GM12878 (cell line): ENCODE results near the gene PHRF1. TPM values are rescaled to one million over a fixed set of nuclear protein-coding genes. Genes with fewer than 3 reads are reported as not detected.

ENCODE experiments used
- ATAC-seq: fragments of 200-7000 bp; cut with Tn5 transposase; 3 replicates; pipeline ENCODE4 v1.9.1; 2020; ENCODE audit warnings: mild to moderate bottlenecking, moderate library complexity
- BruUV-seq: library from RNA; stranded (reverse); fragments of 400-500 nt; replicated peaks from 2 replicates; lab custom pipeline; 2021; lab: Mats Ljungman, UMichigan
- CTCF ChIA-PET: fragments of 300-600 bp; sonication (Branson Sonifier 250); formaldehyde crosslinking; extraction: SDS; loops from one replicate; lab custom pipeline; 2021; ENCODE audit warnings: inconsistent platforms; lab: Yijun Ruan, JAX
- POLR2A ChIA-PET: fragments of 350-600 bp; formaldehyde crosslinking; extraction: SDS; loops from one replicate; lab custom pipeline; 2021; ENCODE audit warnings: inconsistent platforms; lab: Charles Lee
- RAD21 ChIA-PET: fragments of 300-600 bp; sonication (Branson Sonifier 250); formaldehyde crosslinking; loops from one replicate; lab custom pipeline; 2023; ENCODE audit warnings: antibody characterized with exemption; ENCODE audit not compliant: unreplicated experiment; lab: Charles Lee
- SMC1A ChIA-PET: fragments of 300-600 bp; sonication (Branson Sonifier 250); formaldehyde crosslinking; loops from one replicate; lab custom pipeline; 2023; ENCODE audit not compliant: unreplicated experiment, uncharacterized antibody; lab: Charles Lee
- DNase-seq: peaks from one replicate; pipeline ENCODE4 v3.0.0-alpha.2; 2011; ENCODE audit warnings: low read depth, low spot score
- FAIRE-seq: peaks from 3 replicates; lab custom pipeline; 2011; peaks lifted over from hg19 to GRCh38; lab: Jason Lieb, UNC
- H2AFZ ChIP-seq: 2 replicates; pipeline ENCODE4 v1.6.0; 2011; ENCODE audit warnings: low read depth, low read length, control low read depth; ENCODE audit not compliant: control insufficient read depth
- H3K27ac ChIP-seq: 2 replicates; pipeline ENCODE4 v1.5.1; 2011; ENCODE audit warnings: control low read depth; ENCODE audit not compliant: control insufficient read depth, insufficient read depth
- H3K27me3 ChIP-seq, 2 experiments: replicated peaks in 1 of 2; 2 replicates each; pipeline versions ENCODE4 v1.6.0 to v1.6.1; 2011; ENCODE audit warnings: low read length in 1 of 2; ENCODE audit not compliant: control insufficient read depth in 2 of 2, insufficient read depth in 2 of 2
- H3K36me3 ChIP-seq, 2 experiments: 2 replicates each; pipeline ENCODE4 v1.5.1; 2011; ENCODE audit warnings: low read length in 1 of 2; ENCODE audit not compliant: control insufficient read depth in 2 of 2, insufficient read depth in 2 of 2
- H3K4me1 ChIP-seq: 2 replicates; pipeline ENCODE4 v1.6.1; 2011; ENCODE audit warnings: mild to moderate bottlenecking, low read length, moderate library complexity, mixed read lengths; ENCODE audit not compliant: control insufficient read depth, insufficient read depth
- H3K4me2 ChIP-seq: 2 replicates; pipeline ENCODE4 v1.6.0; 2011; ENCODE audit warnings: control low read depth; ENCODE audit not compliant: control insufficient read depth, insufficient read depth
- H3K4me3 ChIP-seq: fragments of 200-600 bp; sonication (generic); 2 replicates; pipeline ENCODE4 v1.5.1; 2016
- H3K79me2 ChIP-seq: 2 replicates; pipeline ENCODE4 v1.6.0; 2011; ENCODE audit warnings: low read length; ENCODE audit not compliant: control insufficient read depth, insufficient read depth
- H3K9ac ChIP-seq: 2 replicates; pipeline ENCODE4 v1.8.0; 2011; ENCODE audit warnings: low read length, control low read depth, mixed read lengths; ENCODE audit not compliant: control insufficient read depth, insufficient read depth
- H3K9me3 ChIP-seq: replicated peaks from 3 replicates; pipeline ENCODE4 v1.5.1; 2011; ENCODE audit warnings: mild to moderate bottlenecking, low read length; ENCODE audit not compliant: control insufficient read depth, insufficient read depth
- H4K20me1 ChIP-seq: 2 replicates; pipeline ENCODE4 v1.6.0; 2011; ENCODE audit not compliant: control insufficient read depth, insufficient read depth
- CBX5 ChIP-seq: sonication (generic); IDR thresholded peaks from 2 replicates; pipeline ENCODE4 v1.6.1; 2016; ENCODE audit warnings: low read depth, moderate library complexity, mild to moderate bottlenecking, inconsistent platforms
- E4F1 ChIP-seq: fragments of 450-650 bp; IDR thresholded peaks from 2 replicates; pipeline ENCODE4 v1.6.1; 2018; ENCODE audit warnings: borderline replicate concordance, mild to moderate bottlenecking; ENCODE audit not compliant: partially characterized antibody
- ESRRA ChIP-seq: IDR thresholded peaks from 2 replicates; pipeline ENCODE4 v1.6.1; 2012; ENCODE audit warnings: mild to moderate bottlenecking, low read length, improper control_type of control experiment
- FOXK2 ChIP-seq: fragments of 450-650 bp; IDR thresholded peaks from 2 replicates; pipeline ENCODE4 v1.6.1; 2017; ENCODE audit warnings: mild to moderate bottlenecking, moderate library complexity
- HDAC6 ChIP-seq: fragments of 200-600 bp; sonication (generic); IDR thresholded peaks from one replicate; pipeline ENCODE4 v1.8.0; 2017; ENCODE audit warnings: antibody characterized with exemption; ENCODE audit not compliant: unreplicated experiment
- JUNB ChIP-seq: IDR thresholded peaks from 2 replicates; pipeline ENCODE4 v1.6.1; 2016; ENCODE audit warnings: antibody characterized with exemption, mild to moderate bottlenecking
- MEF2A ChIP-seq: IDR thresholded peaks from 2 replicates; pipeline ENCODE4 v1.6.1; 2011; ENCODE audit warnings: low read depth, mild to moderate bottlenecking, low read length, moderate library complexity; ENCODE audit not compliant: insufficient read depth
- REST ChIP-seq: IDR thresholded peaks from 2 replicates; pipeline ENCODE4 v1.6.1; 2012; ENCODE audit warnings: mild to moderate bottlenecking, low read depth, low read length
- SREBF2 ChIP-seq: IDR thresholded peaks from 2 replicates; pipeline ENCODE4 v1.6.1; 2012; ENCODE audit warnings: mild to moderate bottlenecking, low read length
- YBX1 ChIP-seq: fragments of 450-650 bp; IDR thresholded peaks from 2 replicates; pipeline ENCODE4 v1.6.1; 2016; ENCODE audit warnings: antibody characterized with exemption
- YY1 ChIP-seq: IDR thresholded peaks from 2 replicates; pipeline ENCODE4 v1.6.1; 2011; ENCODE audit warnings: low read depth, mild to moderate bottlenecking, low read length
- ZNF384 ChIP-seq: IDR thresholded peaks from 2 replicates; pipeline ENCODE4 v1.6.1; 2012; ENCODE audit warnings: low read depth, mild to moderate bottlenecking, low read length, improper control_type of control experiment, borderline replicate concordance
- WGBS: methylation state at CpG from one replicate; pipeline ENCODE4 v1.1.6; 2016; ENCODE audit warnings: low lambda C conversion rate; ENCODE audit not compliant: insufficient replicate concordance, insufficient coverage; ENCODE audit errors: missing lambda C conversion rate; 5-methylcytosine and 5-hydroxymethylcytosine counted together
- in situ Hi-C: fragments of 300-500 bp; cut with MboI; formaldehyde crosslinking; loops from 9 replicates; pipeline ENCODE4 v1.14.3; 2018; ENCODE audit warnings: mixed read lengths
- intact Hi-C: fragments of 100-400 bp; cut with micrococcal nuclease; formaldehyde crosslinking; loops from one replicate; pipeline ENCODE4 v1.14.2; 2022; ENCODE audit not compliant: unreplicated experiment
- polyA plus RNA-seq, 11 experiments: library from polyadenylated mRNA; depleted of rRNA in 4 of 11; unstranded in 6 of 11; stranded (reverse) in 5 of 11; fragments of >200 nt; fragmentation: Nextera tagmentation in 4 of 11; fragmentation: Illumina TruSeq in 1 of 11; extraction: Ambion mirVana in 4 of 11; extraction: Trizol in 1 of 11; gene quantifications; 1 replicate in 1 of 11; 2 replicates in 10 of 11; pipeline versions ENCODE4 v1.2.1 to v1.2.3, GENCODE V29; 2011 to 2016; ENCODE audit warnings: inconsistent platforms in 2 of 11, missing spikeins in 2 of 11, low read depth in 1 of 11
- total RNA-seq, 4 experiments: library from RNA; depleted of rRNA in 3 of 4; stranded (reverse); fragments of >200 nt in 3 of 4; fragmentation: Illumina TruSeq in 1 of 4; extraction: Trizol in 1 of 4; gene quantifications; 2 replicates each; pipeline versions ENCODE4 v1.2.1 to v1.2.3, GENCODE V29; 2013 to 2021
- TF ChIP-seq, protein P1 (sequence below): fragments of 450-650 bp; formaldehyde crosslinking; IDR thresholded peaks from 2 replicates; pipeline ENCODE4 v1.5.0; 2022; ENCODE audit warnings: mild to moderate bottlenecking, missing genetic modification characterization

The PHRF1 gene
- total and polyA plus RNA-seq, 10 of the 15 experiments (the other 5 are each of a cell fraction or from before 2014, with no cell fraction given), result 0.13 to 43.5 (median 15.1) TPM

DNA sequence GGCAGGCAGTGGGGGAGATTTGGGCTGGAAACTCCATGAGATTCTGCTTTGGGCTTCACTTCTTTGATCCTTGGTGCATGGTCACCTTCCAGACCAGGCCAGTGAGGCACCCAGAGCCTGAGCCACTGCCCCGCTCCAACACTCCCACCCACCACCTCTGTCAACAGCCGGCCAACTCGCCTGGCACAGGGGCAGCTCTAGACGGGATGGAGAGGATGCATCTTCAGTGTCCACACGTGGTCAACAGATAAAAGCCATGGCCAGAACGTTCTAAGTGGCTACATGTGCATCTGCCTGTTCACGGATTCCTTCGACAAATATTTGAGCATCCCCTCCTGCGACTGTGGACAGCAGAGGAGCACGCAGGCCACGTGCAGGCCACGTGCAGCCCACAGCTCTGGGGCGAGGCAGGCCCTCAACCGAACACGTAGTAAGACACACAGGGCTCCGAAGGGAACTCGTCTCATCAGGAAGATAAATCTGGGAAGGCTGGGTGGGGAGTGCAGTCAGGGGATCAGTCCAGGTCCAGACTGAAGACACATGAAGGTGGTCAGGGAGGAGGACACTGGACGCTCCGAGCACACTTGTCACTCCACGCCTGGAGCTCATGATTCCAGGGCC is 37.7 kb upstream of the PHRF1 start:
- H3K4me2 ChIP-seq, result peak overlapping the region; percentile 100
- in situ Hi-C loops, result no loop called here
- TF ChIP-seq YBX1 (no peak), HDAC6 (no peak), MEF2A (no peak), FOXK2 (no peak), E4F1 (no peak), SREBF2 (no peak), CBX5 (no peak), JUNB (no peak), REST (no peak), ZNF384 (no peak), YY1 (no peak), ESRRA (no peak)
- TF ChIP-seq, protein P1, sequence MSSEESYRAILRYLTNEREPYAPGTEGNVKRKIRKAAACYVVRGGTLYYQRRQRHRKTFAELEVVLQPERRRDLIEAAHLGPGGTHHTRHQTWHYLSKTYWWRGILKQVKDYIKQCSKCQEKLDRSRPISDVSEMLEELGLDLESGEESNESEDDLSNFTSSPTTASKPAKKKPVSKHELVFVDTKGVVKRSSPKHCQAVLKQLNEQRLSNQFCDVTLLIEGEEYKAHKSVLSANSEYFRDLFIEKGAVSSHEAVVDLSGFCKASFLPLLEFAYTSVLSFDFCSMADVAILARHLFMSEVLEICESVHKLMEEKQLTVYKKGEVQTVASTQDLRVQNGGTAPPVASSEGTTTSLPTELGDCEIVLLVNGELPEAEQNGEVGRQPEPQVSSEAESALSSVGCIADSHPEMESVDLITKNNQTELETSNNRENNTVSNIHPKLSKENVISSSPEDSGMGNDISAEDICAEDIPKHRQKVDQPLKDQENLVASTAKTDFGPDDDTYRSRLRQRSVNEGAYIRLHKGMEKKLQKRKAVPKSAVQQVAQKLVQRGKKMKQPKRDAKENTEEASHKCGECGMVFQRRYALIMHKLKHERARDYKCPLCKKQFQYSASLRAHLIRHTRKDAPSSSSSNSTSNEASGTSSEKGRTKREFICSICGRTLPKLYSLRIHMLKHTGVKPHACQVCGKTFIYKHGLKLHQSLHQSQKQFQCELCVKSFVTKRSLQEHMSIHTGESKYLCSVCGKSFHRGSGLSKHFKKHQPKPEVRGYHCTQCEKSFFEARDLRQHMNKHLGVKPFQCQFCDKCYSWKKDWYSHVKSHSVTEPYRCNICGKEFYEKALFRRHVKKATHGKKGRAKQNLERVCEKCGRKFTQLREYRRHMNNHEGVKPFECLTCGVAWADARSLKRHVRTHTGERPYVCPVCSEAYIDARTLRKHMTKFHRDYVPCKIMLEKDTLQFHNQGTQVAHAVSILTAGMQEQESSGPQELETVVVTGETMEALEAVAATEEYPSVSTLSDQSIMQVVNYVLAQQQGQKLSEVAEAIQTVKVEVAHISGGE, result no peak

More for the DNA sequence above, 37.7 kb upstream of the PHRF1 start:
- Histone ChIP-seq H3K9me3 (no peaks in the 10 kb centered on the region), H3K79me2 (peaks cover 14% of the 10 kb centered on the region), H3K4me1 (peaks cover 28% of the 10 kb centered on the region), H3K36me3 (peaks cover 0 to under 1% of the 10 kb centered on the region in 2 experiments; a peak in 1 of 4 replicates), H3K4me3 (peak overlapping the region; percentile 75; the same call in 1 of the 2 replicates), H4K20me1 (peaks cover 4% of the 10 kb centered on the region; the same call in 1 of the 2 replicates), H2AFZ (no peak overlapping the region), H3K9ac (no peak overlapping the region), H3K27me3 (no peaks in the 10 kb centered on the region), H3K27ac (no peak overlapping the region)
- ChIA-PET POLR2A (interaction anchor here (0.6 to 1.1 kb wide), 3 partner anchors 25 to 221 kb away, joined by 3 read pairs; partner anchors contain the start of gene TMEM80), RAD21 (no interaction called here), SMC1A (no interaction called here), CTCF (interaction anchor here (0.7 to 1.2 kb wide), 2 partner anchors 16 to 280 kb away, joined by 3 read pairs; no protein-coding TSS in a partner anchor)
- intact Hi-C loops, result no loop called here
- no TSS peak for BruUV-seq
- no peak for DNase-seq
- 92% methylated on average over 20 of the region's 20 CpGs for WGBS
- FAIRE-seq, result no peak
- ATAC-seq, result no peak
